GM12873 (cell line): Measurements from ENCODE around the gene COL6A1.

Experiments
- CTCF ChIP-seq: IDR thresholded peaks from 2 replicates; pipeline ENCODE4 v1.5.1; 2012; ENCODE audit warnings: low read depth, mild to moderate bottlenecking, moderate library complexity, low read length, control low read depth; ENCODE audit not compliant: insufficient read depth; ENCODE audit errors: missing control alignments

COL6A1 gene

GRCh38 chr21:46038871-46039397 lies 57.4 kb downstream of the COL6A1 start:
- TF ChIP-seq CTCF, result no peak

- TF ChIP-seq CTCF, result no peak
These were observed 58.5 kb downstream of the COL6A1 start for GRCh38 chr21:46039891-46040660.

- TF ChIP-seq CTCF, result no peak
These were observed 59.1 kb downstream of the COL6A1 start for GRCh38 chr21:46040707-46041106.

DNA sequence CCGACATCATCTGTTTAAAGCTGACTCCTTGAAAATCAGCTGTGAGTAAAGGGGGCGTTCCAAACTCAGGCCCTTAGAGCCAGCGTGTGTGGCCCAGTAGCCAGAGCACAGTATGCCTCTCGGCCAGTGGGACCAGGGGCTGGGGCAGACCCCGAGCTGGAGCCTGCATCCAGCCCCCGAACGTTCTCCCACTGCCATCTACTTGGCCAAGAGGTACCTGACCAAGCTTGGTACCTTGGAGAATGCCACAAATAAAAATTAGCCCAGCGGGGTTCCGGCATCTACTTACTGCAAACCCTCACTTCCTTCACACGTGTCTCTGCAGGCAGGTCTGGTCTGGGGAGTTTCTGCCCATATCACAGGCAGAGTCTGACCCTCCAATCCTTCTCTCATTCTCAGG lies 59.6 kb downstream of the COL6A1 start:
- no peak for TF ChIP-seq CTCF

DNA sequence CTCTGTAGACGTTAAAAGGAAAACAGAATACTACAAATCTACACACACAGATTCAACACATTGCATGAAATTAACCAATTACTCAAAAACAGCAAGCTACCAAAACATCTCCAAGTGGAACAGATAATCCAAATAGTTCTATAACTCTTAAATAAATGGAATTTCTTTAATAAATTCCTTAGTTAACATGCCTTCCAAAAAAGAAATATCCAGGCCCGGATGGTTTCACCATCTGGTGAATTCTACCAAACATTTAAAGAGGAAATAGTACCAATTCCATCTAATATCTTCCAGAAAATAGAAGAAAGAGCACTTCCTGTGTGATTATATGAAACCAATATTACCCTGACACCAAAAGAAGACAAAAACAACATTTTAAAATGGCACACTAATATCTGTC lies 63.6 kb downstream of the COL6A1 start:
- TF ChIP-seq CTCF, result no peak

GRCh38 chr21:46046471-46046870 lies 64.9 kb downstream of the COL6A1 start:
- TF ChIP-seq CTCF, result no peak

DNA sequence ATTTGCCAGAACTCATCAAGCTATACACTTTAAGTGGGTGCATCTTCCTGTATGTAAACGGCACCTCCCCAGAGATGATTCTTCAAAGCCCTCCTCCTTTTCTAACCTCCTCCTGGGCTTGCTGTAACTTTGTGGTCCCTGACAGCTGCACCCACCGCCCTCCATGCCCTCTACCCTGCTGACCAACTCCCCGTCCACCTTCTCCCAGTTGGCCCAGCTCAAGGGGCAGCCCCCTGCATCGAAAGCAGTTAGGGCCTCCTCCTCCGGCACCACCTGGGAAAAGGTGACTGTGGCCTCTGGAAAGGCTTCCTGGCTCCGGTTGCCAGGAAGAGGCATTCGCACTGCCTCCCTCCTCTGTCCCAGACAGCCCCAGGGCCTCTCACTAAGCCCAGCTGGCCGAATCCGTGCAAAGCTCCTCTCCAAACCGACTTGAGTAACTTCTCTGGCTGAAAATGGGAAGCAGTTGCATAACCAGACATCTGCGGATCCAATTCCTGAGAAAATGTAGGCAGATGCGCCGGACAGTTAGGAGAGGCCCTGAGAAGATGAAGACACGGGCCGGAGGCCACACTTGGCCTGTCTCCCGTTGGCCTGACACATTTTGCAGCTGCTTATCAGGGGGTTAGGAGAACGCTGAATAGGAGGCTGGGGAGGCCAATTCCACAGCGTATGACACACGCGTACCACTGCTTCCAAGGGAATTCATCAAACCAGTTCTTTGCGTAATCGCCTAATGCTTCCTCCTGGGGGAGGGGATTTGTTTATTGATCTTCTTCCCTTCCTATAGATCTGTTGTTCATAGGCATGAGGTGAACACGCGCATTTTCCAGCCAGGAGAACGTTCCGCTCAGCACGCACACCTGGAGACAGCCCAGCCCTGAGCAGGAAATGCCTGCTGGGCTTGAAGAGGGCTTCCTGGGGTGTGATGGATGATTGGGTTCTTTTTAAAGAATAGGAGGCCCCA lies 67.6 kb downstream of the COL6A1 start:
- TF ChIP-seq CTCF, result no peak
